ENCODE results near the gene DCD. TPM values are rescaled to one million over a fixed set of nuclear protein-coding genes. Genes with fewer than 3 reads are reported as not detected.
"Not testable (repeated sequence)": the region's sequence is repeated elsewhere in the genome, so short reads cannot be mapped to it uniquely, and the experiment has no call there.

The DCD gene
- polyA plus RNA-seq, 1 donor: not detected

DNA sequence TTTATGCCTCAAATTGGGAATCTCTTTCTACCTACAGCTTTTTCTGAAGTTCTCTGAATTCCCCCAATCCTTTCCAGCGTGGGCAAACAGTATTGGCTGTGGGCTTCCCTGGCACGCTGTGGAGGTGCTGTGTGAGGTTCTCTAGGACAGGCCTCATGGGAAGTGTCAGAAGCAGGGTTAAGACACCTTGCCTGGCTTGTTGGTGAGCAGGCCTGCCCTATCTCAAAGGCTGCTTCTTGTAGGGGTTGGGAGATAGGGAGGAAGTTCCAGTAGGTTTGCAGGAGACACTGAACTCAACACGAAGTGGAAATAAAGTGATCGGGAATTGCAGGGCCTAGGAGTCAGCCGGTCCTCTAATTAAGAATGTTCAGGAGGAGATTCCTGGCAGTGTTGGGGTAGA lies 30.0 kb upstream of the DCD start:
- Histone ChIP-seq H3K4me3 (ENCODE audit: low read length) (no peak overlapping the region), H3K27ac (ENCODE audit: low read length) (no peak overlapping the region), H3K9me3 (ENCODE audit: control insufficient read depth, low read depth, low read length) (no peaks in the 10 kb centered on the region), H3K36me3 (ENCODE audit: control insufficient read depth, insufficient read depth, low read length) (no peaks in the 10 kb centered on the region), H3K4me1 (ENCODE audit: control insufficient read depth, insufficient read depth, low read length) (no peaks in the 10 kb centered on the region), H3K27me3 (ENCODE audit: control insufficient read depth, insufficient read depth, low read length) (no peaks in the 10 kb centered on the region)
- DNase-seq: no peak
- no CpG with 5 or more reads among the region's 5 CpGs for WGBS (ENCODE audit: insufficient coverage, low lambda C conversion rate)

DNA sequence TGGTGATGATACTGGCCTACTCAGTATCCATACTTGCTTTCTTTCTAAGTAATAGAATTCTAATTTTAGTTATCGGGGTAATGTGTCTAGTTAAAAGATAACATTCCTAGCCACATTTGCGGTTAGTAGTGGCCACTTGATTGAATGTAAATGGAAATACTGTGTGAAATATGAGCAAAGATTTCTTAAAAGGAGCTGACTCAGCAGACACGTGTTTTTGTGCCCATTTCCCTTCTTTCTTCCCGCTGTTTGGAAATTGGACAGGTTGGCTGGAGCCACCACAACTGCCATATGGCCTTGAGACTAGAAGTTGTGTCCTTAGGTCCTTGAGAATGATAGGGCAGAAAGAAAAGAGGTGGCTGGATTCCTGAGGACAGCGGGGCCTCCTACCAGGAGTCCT lies 19.8 kb upstream of the DCD start:
- DNase-seq: no peak
- Histone ChIP-seq H3K4me1 (ENCODE audit: control insufficient read depth, insufficient read depth, low read length) (no peaks in the 10 kb centered on the region), H3K4me3 (ENCODE audit: low read length) (no peak overlapping the region), H3K27me3 (ENCODE audit: control insufficient read depth, insufficient read depth, low read length) (no peaks in the 10 kb centered on the region), H3K36me3 (ENCODE audit: control insufficient read depth, insufficient read depth, low read length) (no peaks in the 10 kb centered on the region), H3K27ac (ENCODE audit: low read length) (no peak overlapping the region), H3K9me3 (ENCODE audit: control insufficient read depth, low read depth, low read length) (no peaks in the 10 kb centered on the region)
- 100% methylated on average over 1 of the region's 5 CpGs for WGBS (ENCODE audit: insufficient coverage, low lambda C conversion rate)

DNA sequence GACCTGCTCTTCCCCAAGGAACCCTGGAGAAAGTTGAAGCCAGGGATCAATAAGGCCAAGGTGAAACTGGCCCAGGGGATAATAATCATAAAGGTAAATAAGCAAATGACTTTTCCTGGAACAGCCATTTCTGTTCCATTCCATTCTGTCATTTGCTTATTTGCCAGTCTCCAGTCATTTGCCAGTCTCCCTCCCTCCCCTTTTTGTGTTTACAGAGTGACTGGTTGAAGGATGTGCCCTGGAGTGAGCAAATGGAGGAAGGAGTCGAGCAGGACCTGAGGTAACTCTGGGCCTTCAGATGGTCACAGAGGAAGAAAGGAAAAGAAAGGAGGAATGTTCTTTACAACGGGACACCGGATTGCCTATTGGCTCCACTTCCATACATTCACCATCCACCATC lies 17.8 kb upstream of the DCD start:
- 40% methylated on average over 1 of the region's 3 CpGs for WGBS (ENCODE audit: insufficient coverage, low lambda C conversion rate)
- H3K27me3 ChIP-seq (ENCODE audit: control insufficient read depth, insufficient read depth, low read length): no peaks in the 10 kb centered on the region

DNA sequence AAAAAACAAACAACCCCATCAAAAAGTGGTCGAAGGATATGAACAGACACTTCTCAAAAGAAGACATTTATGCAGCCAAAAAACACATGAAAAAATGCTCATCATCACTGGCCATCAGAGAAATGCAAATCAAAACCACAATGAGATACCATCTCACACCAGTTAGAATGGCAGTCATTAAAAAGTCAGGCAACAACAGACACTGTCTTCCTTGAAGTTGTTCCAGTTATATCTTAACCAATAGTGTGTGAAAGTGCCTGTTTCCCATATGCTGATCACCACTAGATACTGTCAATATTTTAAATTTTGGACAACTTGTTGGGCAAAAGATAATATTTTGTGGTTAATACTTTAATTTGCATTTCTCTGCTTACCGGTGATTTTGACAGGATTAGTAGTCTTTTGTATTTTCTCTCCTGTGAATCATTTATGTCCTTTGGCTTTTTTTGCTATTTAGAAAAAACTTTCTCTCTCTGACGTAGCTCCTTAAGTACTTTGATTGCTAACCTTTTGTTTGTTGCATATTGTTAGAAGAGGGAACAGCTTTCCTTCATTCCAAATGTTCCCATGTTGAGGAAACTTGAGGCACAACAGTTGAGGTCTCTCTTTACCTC lies 17.0 kb upstream of the DCD start:
- WGBS (ENCODE audit: insufficient coverage, low lambda C conversion rate): no CpG with 5 or more reads among the region's 3 CpGs
- not testable (repeated sequence) for H3K27ac ChIP-seq (ENCODE audit: low read length); H3K9me3 ChIP-seq (ENCODE audit: control insufficient read depth, low read depth, low read length); H3K36me3 ChIP-seq (ENCODE audit: control insufficient read depth, insufficient read depth, low read length); H3K27me3 ChIP-seq (ENCODE audit: control insufficient read depth, insufficient read depth, low read length); H3K4me3 ChIP-seq (ENCODE audit: low read length); H3K4me1 ChIP-seq (ENCODE audit: control insufficient read depth, insufficient read depth, low read length); DNase-seq

More for the DNA sequence above, 17.8 kb upstream of the DCD start:
- Histone ChIP-seq H3K4me1 (ENCODE audit: control insufficient read depth, insufficient read depth, low read length) (no peaks in the 10 kb centered on the region), H3K9me3 (ENCODE audit: control insufficient read depth, low read depth, low read length) (no peaks in the 10 kb centered on the region), H3K36me3 (ENCODE audit: control insufficient read depth, insufficient read depth, low read length) (no peaks in the 10 kb centered on the region), H3K27ac (ENCODE audit: low read length) (no peak overlapping the region), H3K4me3 (ENCODE audit: low read length) (no peak overlapping the region)
- no peak for DNase-seq

DNA sequence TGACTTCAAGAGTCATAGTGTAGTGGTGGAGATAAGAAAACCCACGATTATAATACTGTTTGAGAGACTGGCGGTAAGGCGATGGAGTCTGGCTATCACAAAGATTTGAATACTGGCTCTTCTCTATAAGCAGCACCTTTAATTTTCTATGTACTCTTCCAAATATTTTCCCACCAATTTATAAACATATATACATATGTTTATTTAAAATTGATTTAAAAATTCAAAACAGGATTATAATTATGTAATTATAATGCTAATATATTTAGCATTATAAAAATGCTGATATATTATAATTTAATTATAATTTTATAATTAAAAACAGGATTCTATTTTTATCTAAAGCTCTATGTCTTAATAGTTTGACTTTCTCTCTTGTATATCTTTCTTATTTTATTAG lies 15.4 kb upstream of the DCD start:
- no peak for DNase-seq
- H3K27me3 ChIP-seq (ENCODE audit: control insufficient read depth, insufficient read depth, low read length): no peaks in the 10 kb centered on the region
- H3K9me3 ChIP-seq (ENCODE audit: control insufficient read depth, low read depth, low read length): no peaks in the 10 kb centered on the region
- H3K4me3 ChIP-seq (ENCODE audit: low read length): no peak overlapping the region
- 100% methylated on average over 1 of the region's 3 CpGs for whole genome bisulfite sequencing (ENCODE audit: insufficient coverage, low lambda C conversion rate)
- H3K36me3 ChIP-seq (ENCODE audit: control insufficient read depth, insufficient read depth, low read length): no peaks in the 10 kb centered on the region
- peaks cover 6% of the 10 kb centered on the region for H3K4me1 ChIP-seq (ENCODE audit: control insufficient read depth, insufficient read depth, low read length)
- no peak overlapping the region for H3K27ac ChIP-seq (ENCODE audit: low read length)

DNA sequence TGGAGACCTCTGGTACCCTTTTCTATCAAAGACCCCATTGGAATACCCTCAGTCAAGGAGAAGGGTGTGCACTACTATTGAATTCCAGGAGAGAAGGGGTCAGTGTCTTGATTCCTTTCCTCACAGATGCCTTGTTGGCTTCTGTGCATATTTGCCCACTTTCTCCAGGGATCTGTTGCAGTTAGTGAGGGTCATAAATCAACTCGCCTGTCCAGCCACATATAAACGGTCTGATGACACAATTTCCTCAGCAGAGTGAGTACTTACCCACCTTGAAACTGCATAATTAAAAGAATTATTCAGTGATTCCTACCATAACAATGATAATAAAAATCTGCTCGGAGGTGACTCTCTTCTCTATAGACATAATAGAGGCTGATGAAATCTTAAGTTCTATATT lies 13.9 kb upstream of the DCD start:
- WGBS (ENCODE audit: insufficient coverage, low lambda C conversion rate): no CpG with 5 or more reads among the region's 3 CpGs
- DNase-seq: no peak
- Histone ChIP-seq H3K4me3 (ENCODE audit: low read length) (no peak overlapping the region), H3K27ac (ENCODE audit: low read length) (no peak overlapping the region), H3K27me3 (ENCODE audit: control insufficient read depth, insufficient read depth, low read length) (no peaks in the 10 kb centered on the region), H3K36me3 (ENCODE audit: control insufficient read depth, insufficient read depth, low read length) (no peaks in the 10 kb centered on the region), H3K9me3 (ENCODE audit: control insufficient read depth, low read depth, low read length) (no peaks in the 10 kb centered on the region), H3K4me1 (ENCODE audit: control insufficient read depth, insufficient read depth, low read length) (peaks cover 6% of the 10 kb centered on the region)

DNA sequence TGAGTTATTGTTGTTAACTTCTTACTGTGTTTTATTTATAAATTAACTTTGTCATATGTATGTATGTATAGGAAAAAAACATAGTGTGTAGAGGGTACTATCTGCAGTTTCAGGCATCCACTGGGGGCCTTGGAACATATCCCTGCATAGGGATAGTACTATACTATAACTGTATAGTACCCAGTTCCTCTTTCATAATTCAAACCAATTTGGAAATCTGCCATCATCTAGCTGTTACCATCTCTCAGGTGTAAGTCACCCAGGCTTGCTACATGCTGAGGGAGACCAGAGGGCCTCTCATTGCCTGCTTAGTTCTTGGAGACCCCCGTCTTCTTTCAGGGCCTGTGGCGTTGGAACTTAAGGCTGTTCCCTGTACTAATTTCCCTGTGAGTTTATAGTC lies 12.9 kb upstream of the DCD start:
- H3K9me3 ChIP-seq (ENCODE audit: control insufficient read depth, low read depth, low read length): no peaks in the 10 kb centered on the region
- H3K27ac ChIP-seq (ENCODE audit: low read length): no peak overlapping the region
- no peaks in the 10 kb centered on the region for H3K36me3 ChIP-seq (ENCODE audit: control insufficient read depth, insufficient read depth, low read length)
- 80% methylated on average over 1 of the region's 2 CpGs for WGBS (ENCODE audit: insufficient coverage, low lambda C conversion rate)
- peaks cover 6% of the 10 kb centered on the region for H3K4me1 ChIP-seq (ENCODE audit: control insufficient read depth, insufficient read depth, low read length)
- no peaks in the 10 kb centered on the region for H3K27me3 ChIP-seq (ENCODE audit: control insufficient read depth, insufficient read depth, low read length)
- DNase-seq: no peak
- H3K4me3 ChIP-seq (ENCODE audit: low read length): no peak overlapping the region

DNA sequence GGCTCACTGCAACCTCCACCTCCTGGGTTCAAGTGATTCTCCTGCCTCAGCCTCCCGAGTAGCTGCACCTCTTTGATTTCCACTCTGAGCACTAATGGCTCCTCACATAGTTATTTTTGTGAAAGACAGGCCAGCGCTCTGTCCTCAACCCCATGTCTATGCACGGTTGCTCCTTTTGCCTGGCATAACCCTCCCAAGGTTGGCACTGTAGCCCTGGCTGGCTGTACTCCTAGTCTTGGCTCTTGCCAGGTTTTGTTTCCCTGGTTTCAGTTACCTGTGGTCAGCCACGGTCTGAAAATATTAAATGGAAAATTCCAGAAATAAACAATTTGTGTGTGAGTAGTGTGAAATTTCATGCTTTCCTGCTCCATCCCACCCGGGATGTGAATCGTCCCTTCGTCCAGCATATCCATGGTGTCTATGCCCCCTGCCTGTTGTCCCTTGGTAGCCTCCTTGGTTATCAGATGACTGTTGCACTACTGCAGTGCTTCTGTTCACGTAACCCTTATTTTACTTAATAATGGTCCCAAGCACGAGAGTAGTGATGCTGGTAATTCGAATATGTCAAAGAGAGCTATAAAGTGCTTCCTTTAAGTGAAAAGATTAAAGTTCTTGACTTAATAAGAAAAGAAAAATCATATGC lies 12.3 kb upstream of the DCD start:
- 100% methylated on average over 1 of the region's 10 CpGs for WGBS (ENCODE audit: insufficient coverage, low lambda C conversion rate)
- Histone ChIP-seq H3K36me3 (ENCODE audit: control insufficient read depth, insufficient read depth, low read length) (no peaks in the 10 kb centered on the region), H3K4me3 (ENCODE audit: low read length) (no peak overlapping the region), H3K27ac (ENCODE audit: low read length) (no peak overlapping the region), H3K4me1 (ENCODE audit: control insufficient read depth, insufficient read depth, low read length) (peaks cover 6% of the 10 kb centered on the region), H3K9me3 (ENCODE audit: control insufficient read depth, low read depth, low read length) (no peaks in the 10 kb centered on the region), H3K27me3 (ENCODE audit: control insufficient read depth, insufficient read depth, low read length) (no peaks in the 10 kb centered on the region)
- no peak for DNase-seq

DNA sequence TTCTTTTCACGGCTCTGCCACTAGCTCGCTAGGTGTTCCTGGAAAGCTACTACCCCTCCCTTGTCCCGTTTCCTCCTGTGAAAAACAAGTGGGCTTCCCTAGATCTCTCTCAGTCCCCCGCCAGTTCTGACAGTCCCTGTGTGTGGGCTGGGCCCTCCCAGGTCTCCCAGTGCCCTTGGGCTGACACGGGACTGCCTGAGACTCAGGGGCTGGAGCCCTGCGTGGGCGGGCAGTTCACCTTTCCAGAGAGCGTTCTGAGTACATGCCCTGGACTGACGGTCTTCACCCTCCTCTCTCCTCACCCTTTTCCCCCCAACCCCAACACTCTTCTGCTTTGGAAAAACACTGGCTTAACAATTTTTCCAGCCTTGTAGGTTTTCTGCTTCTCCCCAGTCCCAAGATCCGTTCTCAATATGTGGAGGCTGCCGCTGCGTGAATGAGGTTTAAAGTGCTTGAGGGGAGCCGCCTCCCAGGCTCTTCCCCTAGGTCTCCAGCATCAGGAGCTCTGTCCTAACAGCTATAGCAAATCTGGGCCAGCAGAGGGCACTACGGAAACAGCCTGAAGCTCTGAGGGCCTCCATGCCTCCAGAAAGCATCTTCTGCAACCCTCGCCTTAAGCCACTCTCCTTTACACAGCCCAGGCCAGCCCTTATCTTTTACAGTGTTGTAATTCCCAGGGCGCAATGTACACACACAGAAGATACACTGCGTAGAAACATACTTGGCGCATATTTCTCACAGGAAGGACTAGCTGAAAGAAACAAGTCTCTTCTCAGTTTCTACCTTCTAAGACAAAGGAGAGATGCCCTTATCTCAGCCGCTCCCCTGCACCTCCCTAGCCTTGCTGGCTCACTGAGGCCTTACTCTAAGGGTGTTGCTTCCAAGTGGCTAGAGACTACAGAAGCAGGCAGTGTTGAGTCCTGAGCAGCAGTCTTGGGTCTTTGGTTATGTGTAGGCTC lies 10.4 kb upstream of the DCD start:
- DNase-seq: peak; percentile 61 to 72
- H3K27me3 ChIP-seq (ENCODE audit: control insufficient read depth, insufficient read depth, low read length): no peaks in the 10 kb centered on the region
- peaks cover 6% of the 10 kb centered on the region for H3K4me1 ChIP-seq (ENCODE audit: control insufficient read depth, insufficient read depth, low read length)

DNA sequence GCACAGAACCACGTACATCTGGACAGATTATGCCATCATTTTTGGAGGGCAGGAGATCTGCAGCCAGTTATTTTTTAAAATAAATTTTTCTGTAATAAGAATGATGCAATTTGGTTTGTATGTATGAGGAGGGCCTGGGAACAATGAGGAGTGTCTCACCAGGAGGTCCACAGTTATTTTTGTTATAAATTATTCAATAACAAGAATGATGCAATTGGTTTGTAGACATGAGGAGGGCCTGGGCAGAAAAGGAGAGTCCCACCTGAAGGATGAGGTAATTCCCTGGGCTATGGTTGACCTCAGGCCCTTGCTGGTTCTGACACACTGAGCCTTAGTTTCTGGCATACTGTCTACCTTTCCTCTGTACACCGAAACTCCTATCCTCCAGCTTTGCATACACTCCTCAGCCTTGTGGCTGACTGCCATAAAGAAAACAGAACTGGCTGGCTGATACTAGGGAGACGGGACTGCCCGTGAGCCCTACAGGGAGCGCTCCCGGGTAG lies 9.0 kb upstream of the DCD start:
- no peak overlapping the region for H3K4me3 ChIP-seq (ENCODE audit: low read length)
- DNase-seq: no peak
- no peaks in the 10 kb centered on the region for H3K36me3 ChIP-seq (ENCODE audit: control insufficient read depth, insufficient read depth, low read length)
- WGBS (ENCODE audit: insufficient coverage, low lambda C conversion rate): 67% methylated on average over 2 of the region's 6 CpGs
- H3K27ac ChIP-seq (ENCODE audit: low read length): no peak overlapping the region
- no peaks in the 10 kb centered on the region for H3K9me3 ChIP-seq (ENCODE audit: control insufficient read depth, low read depth, low read length)
- no peaks in the 10 kb centered on the region for H3K27me3 ChIP-seq (ENCODE audit: control insufficient read depth, insufficient read depth, low read length)
- H3K4me1 ChIP-seq (ENCODE audit: control insufficient read depth, insufficient read depth, low read length): peaks cover 6% of the 10 kb centered on the region

More for the DNA sequence above, 10.4 kb upstream of the DCD start:
- no peak overlapping the region for H3K4me3 ChIP-seq (ENCODE audit: low read length)
- H3K9me3 ChIP-seq (ENCODE audit: control insufficient read depth, low read depth, low read length): no peaks in the 10 kb centered on the region
- no peak overlapping the region for H3K27ac ChIP-seq (ENCODE audit: low read length)
- WGBS (ENCODE audit: insufficient coverage, low lambda C conversion rate): no CpG with 5 or more reads among the region's 19 CpGs
- no peaks in the 10 kb centered on the region for H3K36me3 ChIP-seq (ENCODE audit: control insufficient read depth, insufficient read depth, low read length)
